ENCODE results near the gene CAP1.

CAP1 gene

GRCh38 chr1:40067023-40067422 lies 26.5 kb downstream of the CAP1 start:
- no peak for DNase-seq
- TF ChIP-seq CTCF (IDR thresholded peaks at IDR 0.05): no peak
- intact Hi-C loops (cut with DNase I; ENCODE audit: low total_unique reads): no loop called here
- no peaks in the 10 kb centered on the region for H3K27me3 ChIP-seq
- no peaks in the 10 kb centered on the region for H3K9me3 ChIP-seq
- no peak overlapping the region for H3K4me3 ChIP-seq
- H3K36me3 ChIP-seq: peaks cover 99 to 100% (median 99%) of the 10 kb centered on the region in 3 donors
- peaks cover 0 to 4% (median 0%) of the 10 kb centered on the region in 4 donors for H3K4me1 ChIP-seq
- no peak overlapping the region for H3K27ac ChIP-seq

GRCh38 chr1:40067851-40068250 lies 27.3 kb downstream of the CAP1 start:
- peaks cover 0 to 4% (median 0%) of the 10 kb centered on the region in 4 donors for H3K4me1 ChIP-seq
- no peaks in the 10 kb centered on the region for H3K9me3 ChIP-seq
- H3K4me3 ChIP-seq: no peak overlapping the region
- H3K36me3 ChIP-seq: peaks cover 99 to 100% (median 100%) of the 10 kb centered on the region in 3 donors
- intact Hi-C loops (cut with DNase I; ENCODE audit: low total_unique reads): no loop called here
- no peaks in the 10 kb centered on the region for H3K27me3 ChIP-seq
- TF ChIP-seq CTCF (IDR thresholded peaks at IDR 0.05): no peak
- no peak overlapping the region for H3K27ac ChIP-seq
- no peak for DNase-seq

- no peak overlapping the region for H3K27ac ChIP-seq
- intact Hi-C loops (cut with DNase I; ENCODE audit: low total_unique reads): no loop called here
- no peaks in the 10 kb centered on the region for H3K27me3 ChIP-seq
- no peaks in the 10 kb centered on the region for H3K9me3 ChIP-seq
- peaks cover 58 to 98% (median 68%) of the 10 kb centered on the region in 3 donors for H3K36me3 ChIP-seq
- DNase-seq: no peak
- H3K4me1 ChIP-seq: peaks cover 0 to 8% (median 0%) of the 10 kb centered on the region in 4 donors
- TF ChIP-seq CTCF (IDR thresholded peaks at IDR 0.05): no peak
- H3K4me3 ChIP-seq: no peak overlapping the region
Observed at GRCh38 chr1:40072142-40072541, 31.6 kb downstream of the CAP1 start.

- Histone ChIP-seq H3K9me3 (no peaks in the 10 kb centered on the region), H3K4me1 (peaks cover 0 to 8% (median 0%) of the 10 kb centered on the region in 4 donors), H3K27ac (no peak overlapping the region), H3K36me3 (peaks cover 49 to 98% (median 61%) of the 10 kb centered on the region in 3 donors), H3K27me3 (no peaks in the 10 kb centered on the region), H3K4me3 (no peak overlapping the region)
- intact Hi-C loops (cut with DNase I; ENCODE audit: low total_unique reads): no loop called here
- no peak for TF ChIP-seq CTCF (IDR thresholded peaks at IDR 0.05)
- no peak for DNase-seq
Observed at GRCh38 chr1:40073062-40073461, 32.5 kb downstream of the CAP1 start.

- Histone ChIP-seq H3K9me3 (no peaks in the 10 kb centered on the region), H3K36me3 (peaks cover 27 to 96% (median 49%) of the 10 kb centered on the region in 3 donors), H3K4me3 (no peak overlapping the region), H3K27me3 (no peaks in the 10 kb centered on the region), H3K4me1 (peaks cover 0 to 8% (median 0%) of the 10 kb centered on the region in 4 donors), H3K27ac (no peak overlapping the region)
- no peak for TF ChIP-seq CTCF (IDR thresholded peaks at IDR 0.05)
- DNase-seq: no peak
- intact Hi-C loops (cut with DNase I; ENCODE audit: low total_unique reads): no loop called here
Observed at GRCh38 chr1:40075266-40075665, 34.7 kb downstream of the CAP1 start.

- intact Hi-C loops (cut with DNase I; ENCODE audit: low total_unique reads): no loop called here
- Histone ChIP-seq H3K36me3 (peaks cover 11 to 81% (median 33%) of the 10 kb centered on the region in 3 donors), H3K9me3 (no peaks in the 10 kb centered on the region), H3K27me3 (no peaks in the 10 kb centered on the region), H3K27ac (peak overlapping the region; percentile 2 to 21), H3K4me1 (peaks cover 0 to 8% (median 0%) of the 10 kb centered on the region in 4 donors), H3K4me3 (no peak overlapping the region)
- TF ChIP-seq CTCF (IDR thresholded peaks at IDR 0.05): no peak
- no peak for DNase-seq
Observed at GRCh38 chr1:40076895-40077312, 36.4 kb downstream of the CAP1 start.

All from tibial artery (tissue), 4 donors.